Activated CD8-positive, alpha-beta T cell treated with anti-CD3 and anti-CD28 coated beads, Interleukin-2, amount 10 ng/mL, durations not matched to agents 7 days and 5 days (primary cell): ENCODE measurements around the gene BCL2. TPM values are rescaled to one million over a fixed set of nuclear protein-coding genes. Genes with fewer than 3 reads are reported as not detected.

Experiments used
- ATAC-seq: fragments of 150-1000 bp; cut with Tn5 transposase; one replicate; pipeline ENCODE4 v1.10.0; 2021; ENCODE audit warnings: moderate library complexity
- CTCF ChIA-PET: fragments of 350-600 bp; sonication (Branson Sonifier 250); formaldehyde crosslinking; loops from one replicate; lab custom pipeline; 2021; ENCODE audit warnings: antibody characterized with exemption; lab: Charles Lee
- POLR2A ChIA-PET: fragments of 350-600 bp; sonication (Branson Sonifier 250); formaldehyde crosslinking; loops from one replicate; lab custom pipeline; 2021; ENCODE audit warnings: antibody characterized with exemption; lab: Charles Lee
- DNase-seq: peaks from one replicate; pipeline ENCODE4 v3.0.0-alpha.2; 2020
- H3K27ac Mint-ChIP-seq: one replicate; pipeline ENCODE4 v1.8.0; 2021; ENCODE audit warnings: mild to moderate bottlenecking, mixed read lengths
- H3K27me3 Mint-ChIP-seq: one replicate; pipeline ENCODE4 v1.8.0; 2021; ENCODE audit warnings: low read depth, mixed read lengths
- H3K36me3 Mint-ChIP-seq: one replicate; pipeline ENCODE4 v1.8.0; 2021; ENCODE audit warnings: low read depth, mixed read lengths
- H3K4me1 Mint-ChIP-seq: one replicate; pipeline ENCODE4 v1.8.0; 2021; ENCODE audit warnings: low read depth, mixed read lengths
- H3K4me3 Mint-ChIP-seq: one replicate; pipeline ENCODE4 v1.8.0; 2021; ENCODE audit warnings: mild to moderate bottlenecking, mixed read lengths
- H3K9me3 Mint-ChIP-seq: one replicate; pipeline ENCODE4 v1.8.0; 2022; ENCODE audit warnings: mixed read lengths; ENCODE audit not compliant: insufficient read depth
- total RNA-seq, 2 experiments: library from RNA; stranded (reverse); gene quantifications; one replicate each; pipeline ENCODE4 v1.2.3, GENCODE V29; 2021

Gene BCL2
- total RNA-seq, 2 experiments from 2014 or later, result 140 TPM

DNA sequence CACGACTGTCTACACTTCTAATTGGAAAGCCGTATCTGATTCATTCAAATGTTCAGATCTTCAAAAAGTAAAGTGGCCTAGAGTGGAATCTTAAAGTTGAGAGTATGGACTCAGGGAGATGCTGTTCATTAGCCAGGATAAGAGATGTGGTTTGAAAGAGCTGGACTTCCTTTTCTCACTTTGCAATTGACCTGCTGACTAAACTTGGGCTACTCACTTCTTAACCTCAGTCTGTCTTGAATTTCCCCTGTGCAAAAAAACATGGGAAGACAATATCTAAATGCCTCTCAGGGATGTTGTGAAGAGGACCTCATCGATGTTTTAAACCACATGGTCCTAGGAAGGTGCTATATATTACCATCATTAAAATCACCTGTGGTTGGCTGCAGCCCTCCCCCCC is 64.1 kb downstream of the BCL2 start:
- H3K27me3 Mint-ChIP-seq, result no peaks in the 10 kb centered on the region
- ChIA-PET POLR2A (interaction anchor here (1.0 kb wide), 1 partner anchor 11 kb away, joined by 3 read pairs; no protein-coding TSS in a partner anchor), CTCF (interaction anchor here (1.0 to 1.8 kb wide), 3 partner anchors 15 to 63 kb away, joined by 3 to 10 read pairs (median 3); partner anchors contain the start of gene BCL2)
- H3K4me1 Mint-ChIP-seq, result peaks cover 91% of the 10 kb centered on the region
- ATAC-seq (no peak), DNase-seq (no peak)
- H3K9me3 Mint-ChIP-seq, result peaks cover 4% of the 10 kb centered on the region
- H3K27ac Mint-ChIP-seq, result peak overlapping the region; percentile 39
- peaks cover 94% of the 10 kb centered on the region for H3K36me3 Mint-ChIP-seq
- H3K4me3 Mint-ChIP-seq, result no peak overlapping the region

DNA sequence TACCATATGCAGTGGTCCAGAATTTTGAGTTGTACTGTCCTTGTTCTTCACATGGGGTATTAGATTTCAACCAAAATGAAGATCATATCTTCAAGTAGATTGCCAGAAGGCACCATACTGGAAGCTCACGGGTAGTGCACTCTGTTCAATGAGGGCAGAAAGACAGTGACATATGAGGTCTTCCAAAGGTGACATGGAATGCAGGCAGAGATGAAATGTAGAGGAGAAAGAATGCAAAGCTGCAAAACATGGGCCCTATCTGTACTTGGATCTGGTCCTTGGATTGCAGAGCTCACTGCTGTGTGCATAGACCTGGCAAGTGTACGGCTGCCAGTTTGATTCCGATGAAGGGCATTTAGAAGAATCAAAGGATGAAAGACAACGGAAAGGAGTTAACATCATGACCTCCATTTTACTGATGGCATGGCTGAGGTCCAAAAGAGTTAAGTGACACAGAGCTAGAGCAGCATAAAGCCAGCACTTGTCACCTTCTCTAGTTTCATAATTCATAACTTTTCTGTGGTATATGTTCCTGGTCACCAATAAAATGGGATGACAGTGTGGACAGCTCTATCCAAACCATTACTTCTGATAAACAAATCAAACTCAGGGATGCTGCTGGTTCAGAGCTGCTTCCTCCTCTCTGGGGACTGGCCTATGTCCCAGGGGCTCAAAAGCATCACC is 64.7 kb downstream of the BCL2 start:
- CTCF ChIA-PET, result interaction anchor here (1.2 to 1.8 kb wide), 2 partner anchors 32 to 63 kb away, joined by 3 to 10 read pairs; partner anchors contain the start of gene BCL2
- peaks cover 93% of the 10 kb centered on the region for H3K36me3 Mint-ChIP-seq
- POLR2A ChIA-PET, result interaction anchor here (1.0 to 1.1 kb wide), 2 partner anchors 11 to 65 kb away, joined by 3 read pairs; no protein-coding TSS in a partner anchor
- H3K4me3 Mint-ChIP-seq, result no peak overlapping the region
- peak; percentile 23 for ATAC-seq
- H3K27me3 Mint-ChIP-seq, result no peaks in the 10 kb centered on the region
- H3K27ac Mint-ChIP-seq, result peak overlapping the region; percentile 39
- DNase-seq, result no peak
- peaks cover 91% of the 10 kb centered on the region for H3K4me1 Mint-ChIP-seq
- peaks cover 4% of the 10 kb centered on the region for H3K9me3 Mint-ChIP-seq

DNA sequence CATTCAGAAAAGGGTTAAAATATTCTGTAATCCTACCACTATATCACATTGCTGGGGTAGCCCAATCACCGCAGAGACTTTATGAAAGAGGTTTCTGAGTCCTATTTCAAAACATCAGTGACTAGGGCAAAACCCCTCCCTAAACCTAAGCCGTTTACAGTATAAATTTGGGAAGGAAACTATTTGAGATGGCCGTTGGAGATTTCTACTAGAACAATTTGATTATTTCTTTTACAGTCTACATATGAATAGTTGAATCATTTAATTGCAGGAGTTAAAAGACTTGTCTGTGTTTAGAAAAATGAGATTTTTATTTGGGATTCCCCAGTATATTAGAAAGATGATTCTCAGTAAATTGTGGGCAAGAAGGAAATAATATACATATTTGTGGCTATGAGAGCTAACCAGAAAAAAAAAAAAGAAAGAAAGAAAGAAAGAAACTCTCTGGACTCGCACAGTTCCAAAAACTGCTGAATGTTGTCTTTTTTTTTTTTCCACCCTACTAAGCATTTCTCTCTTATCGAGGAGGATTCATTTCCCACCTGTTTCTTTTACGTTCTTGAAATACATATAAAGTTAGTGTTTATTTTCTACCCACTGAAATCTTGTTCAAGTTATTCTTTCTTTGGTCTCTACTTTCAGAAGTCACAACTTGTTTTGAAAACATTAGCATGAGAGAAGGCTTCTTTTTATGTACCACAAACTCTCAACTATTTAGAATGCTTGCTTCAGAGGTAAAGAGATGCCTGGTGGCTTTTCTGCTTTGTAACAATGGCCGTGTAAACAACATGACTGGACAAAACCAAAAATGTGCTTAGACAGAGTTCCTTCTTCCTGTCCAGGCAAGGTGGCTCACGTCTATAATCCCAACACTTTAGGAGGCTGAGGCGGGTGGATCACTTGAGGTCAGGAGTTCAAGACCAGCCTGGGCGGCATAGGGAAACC is 65.9 kb downstream of the BCL2 start:
- peak overlapping the region; percentile 58 for H3K27ac Mint-ChIP-seq
- H3K36me3 Mint-ChIP-seq, result peaks cover 90% of the 10 kb centered on the region
- ATAC-seq (peak; percentile 5), DNase-seq (no peak)
- peaks cover 4% of the 10 kb centered on the region for H3K9me3 Mint-ChIP-seq
- POLR2A ChIA-PET, result interaction anchor here (1.1 to 1.6 kb wide), 2 partner anchors 64 to 66 kb away, joined by 3 read pairs; no protein-coding TSS in a partner anchor
- no peaks in the 10 kb centered on the region for H3K27me3 Mint-ChIP-seq
- CTCF ChIA-PET, result interaction anchor here (0.6 to 1.8 kb wide), 2 partner anchors 56 to 64 kb away, joined by 3 to 10 read pairs; partner anchors contain the start of gene BCL2
- H3K4me1 Mint-ChIP-seq, result peaks cover 90% of the 10 kb centered on the region
- peak overlapping the region; percentile 10 for H3K4me3 Mint-ChIP-seq

DNA sequence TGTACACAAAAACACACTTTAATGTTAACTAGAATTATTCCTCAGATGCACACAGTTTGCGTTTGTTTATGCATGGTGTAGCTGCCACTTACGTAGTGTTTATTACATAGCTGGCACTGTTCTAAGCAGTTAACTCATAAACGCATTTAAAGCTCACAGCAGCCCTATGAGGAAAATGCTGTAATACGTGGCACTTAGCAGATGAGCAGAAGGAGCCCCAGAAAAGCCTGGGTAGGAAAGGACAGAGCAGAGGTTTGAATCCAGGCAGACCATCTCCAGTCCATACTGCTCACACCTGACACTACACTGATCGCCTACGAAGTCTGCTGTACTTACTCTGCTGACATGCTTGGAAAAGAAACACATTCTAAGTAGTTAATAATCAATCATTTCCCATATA is 66.6 kb downstream of the BCL2 start:
- ATAC-seq (no peak), DNase-seq (no peak)
- ChIA-PET POLR2A (interaction anchor here (1.6 kb wide), 1 partner anchor 64 kb away, joined by 3 read pairs; no protein-coding TSS in a partner anchor), CTCF (interaction anchor here (0.6 kb wide), 1 partner anchor 56 kb away, joined by 3 read pairs; no protein-coding TSS in a partner anchor)
- Mint-ChIP-seq H3K4me3 (no peak overlapping the region), H3K27ac (peak overlapping the region; percentile 58), H3K27me3 (no peaks in the 10 kb centered on the region), H3K9me3 (peaks cover 4% of the 10 kb centered on the region), H3K4me1 (peaks cover 90% of the 10 kb centered on the region), H3K36me3 (peaks cover 92% of the 10 kb centered on the region)

DNA sequence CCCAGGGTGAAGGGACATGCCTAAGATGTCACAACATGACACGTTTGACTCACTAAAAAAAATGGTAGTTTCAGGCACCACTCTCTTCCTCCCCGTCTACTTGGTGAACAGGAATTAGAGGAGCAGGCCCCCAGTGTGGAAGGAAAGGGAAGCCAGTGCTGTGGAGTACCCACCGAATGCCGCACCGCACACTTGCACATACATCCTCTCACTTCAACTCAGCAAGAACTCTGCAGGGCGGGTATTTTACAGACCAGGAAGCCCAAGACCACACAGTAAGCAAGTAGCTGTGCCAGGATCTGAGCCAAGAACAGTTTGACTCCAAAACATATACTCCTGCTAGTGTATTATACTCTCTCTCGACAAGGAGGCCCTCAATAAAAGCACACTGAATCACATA is 69.8 kb downstream of the BCL2 start:
- H3K4me3 Mint-ChIP-seq, result peak overlapping the region; percentile 7
- CTCF ChIA-PET, result no interaction called here
- no peaks in the 10 kb centered on the region for H3K27me3 Mint-ChIP-seq
- ATAC-seq (peak; percentile 87), DNase-seq (peak; percentile 63)
- H3K4me1 Mint-ChIP-seq, result peaks cover 67% of the 10 kb centered on the region
- peaks cover 4% of the 10 kb centered on the region for H3K9me3 Mint-ChIP-seq
- POLR2A ChIA-PET, result interaction anchor here (1.3 kb wide), 1 partner anchor 41 kb away, joined by 6 read pairs; no protein-coding TSS in a partner anchor
- H3K27ac Mint-ChIP-seq, result peak overlapping the region; percentile 89
- H3K36me3 Mint-ChIP-seq, result peaks cover 89% of the 10 kb centered on the region

DNA sequence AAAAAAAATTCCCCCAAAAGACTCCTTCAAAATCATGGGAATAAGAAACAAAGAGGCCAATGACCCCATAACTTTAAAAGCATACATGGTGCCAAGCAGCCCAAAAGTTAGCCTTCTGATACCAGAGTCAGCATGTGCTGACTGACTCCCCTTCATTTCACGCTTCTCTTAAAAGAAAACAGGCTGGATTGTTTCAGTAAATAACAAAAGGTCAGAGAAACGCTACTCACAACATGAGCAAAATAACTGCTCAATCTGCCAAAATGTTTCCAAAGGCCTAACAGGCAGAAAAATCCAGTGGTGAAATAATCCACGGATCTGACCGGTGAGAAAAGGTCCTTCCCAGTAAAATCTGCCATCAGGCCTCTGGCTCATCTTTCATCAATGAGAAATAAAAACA is 71.6 kb downstream of the BCL2 start:
- Mint-ChIP-seq H3K9me3 (peaks cover 4% of the 10 kb centered on the region), H3K36me3 (peaks cover 81% of the 10 kb centered on the region), H3K27ac (no peak overlapping the region), H3K4me3 (no peak overlapping the region), H3K4me1 (peaks cover 53% of the 10 kb centered on the region), H3K27me3 (no peaks in the 10 kb centered on the region)
- no peak for DNase-seq
- no peak for ATAC-seq
- CTCF ChIA-PET, result no interaction called here
- POLR2A ChIA-PET, result interaction anchor here (0.6 to 1.4 kb wide), 2 partner anchors 51 to 71 kb away, joined by 3 to 4 read pairs; partner anchors contain the start of gene BCL2

DNA sequence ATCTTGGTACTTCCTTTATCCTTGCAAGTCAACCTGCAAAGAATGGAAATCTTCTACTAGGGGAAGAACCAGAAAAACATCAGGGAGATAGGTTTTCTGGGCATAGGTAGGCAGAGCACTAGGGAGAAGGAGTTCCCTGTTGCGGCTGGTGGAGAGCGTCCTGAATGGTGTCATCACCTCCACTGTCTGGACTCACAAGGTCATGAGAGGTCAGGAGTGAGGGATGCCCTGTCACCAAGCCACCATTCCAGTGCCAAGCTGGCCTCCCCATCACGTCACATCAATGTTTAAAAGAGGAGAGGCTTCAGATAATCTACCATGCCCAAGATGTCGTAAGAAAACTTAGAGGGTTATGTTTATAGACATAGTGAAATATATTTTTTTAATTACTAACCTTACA is 72.1 kb downstream of the BCL2 start:
- ChIA-PET CTCF (no interaction called here), POLR2A (interaction anchor here (0.6 to 1.4 kb wide), 2 partner anchors 51 to 72 kb away, joined by 3 to 4 read pairs; partner anchors contain the start of gene BCL2)
- DNase-seq (no peak), ATAC-seq (no peak)
- H3K27me3 Mint-ChIP-seq, result no peaks in the 10 kb centered on the region
- peaks cover 81% of the 10 kb centered on the region for H3K36me3 Mint-ChIP-seq
- no peak overlapping the region for H3K27ac Mint-ChIP-seq
- H3K4me1 Mint-ChIP-seq, result peaks cover 53% of the 10 kb centered on the region
- H3K9me3 Mint-ChIP-seq, result peaks cover 1% of the 10 kb centered on the region
- H3K4me3 Mint-ChIP-seq, result no peak overlapping the region

DNA sequence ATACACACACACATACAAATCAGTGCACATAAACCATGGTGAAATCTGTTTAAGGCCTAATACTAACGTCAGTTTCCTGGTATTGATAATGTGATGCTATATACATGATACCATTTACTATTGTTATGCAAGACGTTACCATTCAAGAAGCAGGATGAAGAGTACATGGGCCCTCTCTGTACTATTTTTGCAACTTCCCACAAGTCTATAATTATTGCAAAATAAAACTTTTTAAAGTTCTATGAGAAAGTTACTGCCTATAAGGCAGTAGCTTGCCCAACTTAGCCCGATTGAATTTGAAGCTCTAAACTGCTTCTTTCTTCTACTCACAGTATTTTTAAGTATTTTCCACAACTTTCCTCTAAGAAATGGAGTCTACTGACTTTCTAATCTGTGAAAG is 74.0 kb downstream of the BCL2 start:
- ChIA-PET CTCF (interaction anchor here (1.2 kb wide), 1 partner anchor 32 kb away, joined by 4 read pairs; no protein-coding TSS in a partner anchor), POLR2A (no interaction called here)
- no peak for DNase-seq
- ATAC-seq, result no peak
- Mint-ChIP-seq H3K36me3 (peaks cover 83% of the 10 kb centered on the region), H3K27me3 (no peaks in the 10 kb centered on the region), H3K4me1 (peaks cover 56% of the 10 kb centered on the region), H3K9me3 (no peaks in the 10 kb centered on the region), H3K4me3 (no peak overlapping the region), H3K27ac (no peak overlapping the region)

DNA sequence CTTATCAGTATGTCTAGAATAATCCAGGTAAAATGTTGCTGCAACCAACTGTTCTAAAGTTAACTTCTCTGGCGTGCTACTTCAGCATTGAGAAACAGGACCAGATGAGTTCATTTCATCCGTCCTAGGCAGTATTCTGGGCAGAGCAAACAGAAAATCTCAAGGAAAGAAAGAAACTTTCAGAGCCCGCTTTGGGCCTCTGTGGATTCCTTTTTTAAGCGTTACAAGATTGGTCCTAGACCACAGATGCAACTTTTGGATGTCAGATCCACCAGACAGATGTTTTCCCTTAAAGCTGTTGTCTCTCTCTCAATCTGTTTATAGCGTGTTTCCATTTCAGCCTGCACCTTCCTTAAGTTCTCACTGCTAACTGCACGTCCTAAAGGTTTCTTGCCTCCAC is 75.0 kb downstream of the BCL2 start:
- Mint-ChIP-seq H3K27me3 (no peaks in the 10 kb centered on the region), H3K4me1 (peaks cover 48% of the 10 kb centered on the region)
- POLR2A ChIA-PET, result interaction anchor here (0.8 kb wide), 1 partner anchor 73 kb away, joined by 3 read pairs; no protein-coding TSS in a partner anchor

DNA sequence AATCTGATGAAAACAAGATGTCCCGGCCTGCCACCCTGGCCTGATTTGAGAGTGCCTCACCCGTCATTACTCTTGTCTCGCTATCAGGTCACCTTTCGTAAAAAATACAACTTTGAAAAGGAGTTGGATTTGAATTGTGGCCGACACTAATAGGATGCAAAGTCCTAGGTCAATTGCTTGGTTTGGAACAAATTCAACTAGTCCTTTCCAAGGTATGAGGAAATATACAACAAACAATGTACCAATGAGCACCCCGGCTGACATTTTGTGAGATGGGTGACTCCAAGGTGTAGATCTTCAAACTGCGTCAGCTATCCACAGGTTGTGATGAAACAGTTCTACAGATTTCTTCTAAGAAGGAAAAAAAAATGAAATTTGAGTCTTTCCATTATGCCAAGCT is 77.8 kb downstream of the BCL2 start:
- DNase-seq, result no peak
- H3K4me3 Mint-ChIP-seq, result no peak overlapping the region
- ATAC-seq, result no peak
- no peaks in the 10 kb centered on the region for H3K27me3 Mint-ChIP-seq
- peaks cover 86% of the 10 kb centered on the region for H3K36me3 Mint-ChIP-seq
- POLR2A ChIA-PET, result no interaction called here
- CTCF ChIA-PET, result interaction anchor here (1.2 to 1.5 kb wide), 2 partner anchors 17 to 70 kb away, joined by 3 read pairs; no protein-coding TSS in a partner anchor
- peaks cover 51% of the 10 kb centered on the region for H3K4me1 Mint-ChIP-seq
- no peak overlapping the region for H3K27ac Mint-ChIP-seq
- peaks cover 3% of the 10 kb centered on the region for H3K9me3 Mint-ChIP-seq

More for the DNA sequence above, 75.0 kb downstream of the BCL2 start:
- ATAC-seq (no peak), DNase-seq (no peak)
- Mint-ChIP-seq H3K27ac (no peak overlapping the region), H3K4me3 (no peak overlapping the region), H3K36me3 (peaks cover 85% of the 10 kb centered on the region), H3K9me3 (no peaks in the 10 kb centered on the region)
- CTCF ChIA-PET, result interaction anchor here (1.2 kb wide), 1 partner anchor 33 kb away, joined by 4 read pairs; no protein-coding TSS in a partner anchor

DNA sequence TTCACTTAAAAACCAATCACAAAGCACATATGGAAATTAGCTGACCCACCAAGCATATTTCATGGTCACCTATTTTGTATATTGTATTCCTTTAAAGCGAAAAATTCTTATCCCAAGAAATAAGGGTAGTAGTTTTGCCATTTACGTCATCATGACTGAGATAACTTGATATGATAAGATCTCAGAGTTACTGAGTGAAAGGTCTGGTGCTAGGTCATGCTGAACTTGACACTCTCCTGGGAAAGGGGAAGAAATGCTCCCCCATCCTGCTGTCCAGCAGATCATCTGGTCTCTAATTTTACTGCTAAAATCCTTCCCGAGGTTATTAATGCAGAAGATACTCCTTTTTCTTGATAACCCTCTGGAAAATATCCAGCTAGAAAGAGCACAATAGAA is 78.3 kb downstream of the BCL2 start:
- ATAC-seq, result no peak
- CTCF ChIA-PET, result interaction anchor here (1.0 to 1.5 kb wide), 3 partner anchors 16 to 77 kb away, joined by 3 read pairs; no protein-coding TSS in a partner anchor
- POLR2A ChIA-PET, result no interaction called here
- DNase-seq, result no peak
- Mint-ChIP-seq H3K9me3 (peaks cover 7% of the 10 kb centered on the region), H3K4me3 (no peak overlapping the region), H3K27ac (no peak overlapping the region), H3K4me1 (peaks cover 52% of the 10 kb centered on the region), H3K27me3 (no peaks in the 10 kb centered on the region), H3K36me3 (peaks cover 86% of the 10 kb centered on the region)
